H1 (cell line): Measurements from ENCODE around the gene MFN1.

Experiments
- EGR1 ChIP-seq: IDR thresholded peaks from 2 replicates; pipeline ENCODE4 v1.6.1; 2011; ENCODE audit warnings: low read depth, low read length, borderline replicate concordance
- EP300 ChIP-seq, 2 experiments: IDR thresholded peaks; 1 replicate in 1 of 2; 2 replicates in 1 of 2; pipeline ENCODE4 v1.6.1; 2011 to 2012; ENCODE audit warnings: low read depth in 2 of 2, low read length in 2 of 2, mild to moderate bottlenecking in 2 of 2, borderline replicate concordance in 1 of 2, inconsistent platforms in 1 of 2, moderate library complexity in 1 of 2
- JUN ChIP-seq: IDR thresholded peaks from 2 replicates; pipeline ENCODE4 v1.6.1; 2011; ENCODE audit warnings: low read depth, mild to moderate bottlenecking, improper control_type of control experiment, low read length
- MAFK ChIP-seq: IDR thresholded peaks from 2 replicates; pipeline ENCODE4 v1.6.1; 2012; ENCODE audit warnings: low read depth, mild to moderate bottlenecking, improper control_type of control experiment, low read length
- NANOG ChIP-seq: IDR thresholded peaks from 2 replicates; pipeline ENCODE4 v1.6.1; 2011; ENCODE audit warnings: low read length, low read depth, mild to moderate bottlenecking, inconsistent platforms; ENCODE audit not compliant: insufficient read depth, poor library complexity, severe bottlenecking
- NRF1 ChIP-seq: IDR thresholded peaks from 2 replicates; pipeline ENCODE4 v1.6.1; 2011; ENCODE audit warnings: mild to moderate bottlenecking, low read depth, low read length, improper control_type of control experiment
- POLR2A ChIP-seq, 2 experiments: IDR thresholded peaks; 1 replicate in 1 of 2; 2 replicates in 1 of 2; pipeline ENCODE4 v1.6.1; 2011; ENCODE audit warnings: low read depth in 2 of 2, low read length in 2 of 2, mild to moderate bottlenecking in 2 of 2; ENCODE audit errors: control extremely low read depth in 1 of 2
- POLR2AphosphoS5 ChIP-seq: IDR thresholded peaks from 2 replicates; pipeline ENCODE4 v1.6.1; 2011; ENCODE audit warnings: low read depth, low read length
- RFX5 ChIP-seq: IDR thresholded peaks from 2 replicates; pipeline ENCODE4 v1.6.1; 2011; ENCODE audit warnings: low read depth, low read length, improper control_type of control experiment, borderline replicate concordance
- RXRA ChIP-seq: IDR thresholded peaks from 2 replicates; pipeline ENCODE4 v1.6.1; 2011; ENCODE audit warnings: low read depth, mild to moderate bottlenecking, low read length, moderate library complexity; ENCODE audit not compliant: insufficient read depth
- SIN3A ChIP-seq, 2 experiments: IDR thresholded peaks in 1 of 2; conservative IDR thresholded peaks in 1 of 2; 2 replicates each; pipeline ENCODE4 v1.6.1; 2011 to 2012; ENCODE audit warnings: low read length in 2 of 2, improper control_type of control experiment in 1 of 2, low read depth in 1 of 2, mild to moderate bottlenecking in 1 of 2
- SP1 ChIP-seq: IDR thresholded peaks from 2 replicates; pipeline ENCODE4 v1.6.1; 2011; ENCODE audit warnings: low read depth, low read length
- TF ChIP-seq, protein P1 (sequence below), 3 experiments: IDR thresholded peaks; 1 replicate in 2 of 3; 2 replicates in 1 of 3; pipeline versions ENCODE4 v1.5.1 to v1.6.1; 2011; ENCODE audit warnings: low read length in 3 of 3, mild to moderate bottlenecking in 3 of 3, inconsistent platforms in 2 of 3, low read depth in 1 of 3, moderate library complexity in 1 of 3; ENCODE audit not compliant: insufficient read depth in 1 of 3; ENCODE audit errors: control extremely low read depth in 1 of 3
- TF ChIP-seq, protein P2 (sequence below): IDR thresholded peaks from 2 replicates; pipeline ENCODE4 v1.6.1; 2012; ENCODE audit warnings: inconsistent platforms

DNA sequence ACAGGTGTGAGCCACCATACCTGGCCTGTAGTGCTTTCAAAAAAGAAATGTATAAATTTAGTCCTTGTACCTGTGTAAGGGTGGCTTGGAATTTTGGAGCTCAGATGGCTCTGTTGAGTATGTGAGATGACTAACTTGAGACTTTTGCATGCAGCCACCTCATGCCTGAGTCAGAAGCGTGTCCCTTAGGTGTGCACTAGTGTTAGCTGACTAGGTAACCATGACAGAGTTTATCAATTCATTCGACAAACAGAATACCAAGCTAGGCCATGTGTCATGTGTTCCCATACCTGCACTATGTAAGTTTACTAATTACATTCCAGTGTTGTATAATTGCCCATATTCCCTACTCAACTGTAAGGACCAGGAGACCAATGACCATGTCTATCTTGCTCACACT, 28.6 kb upstream of the MFN1 start:
- TF ChIP-seq SP1 (no peak), EP300 (IDR thresholded peaks at IDR 0.05; ENCODE audit: borderline replicate concordance in 1 of 2, low read depth in 2 of 2, low read length in 2 of 2) (no peak), POLR2A (IDR thresholded peaks at IDR 0.05; ENCODE audit: control extremely low read depth in 1 of 2, low read depth in 2 of 2, low read length in 2 of 2) (no peak), JUN (no peak), SIN3A (conservative IDR thresholded peaks at IDR 0.05 in 1 of 2, IDR thresholded peaks at IDR 0.05 in 1 of 2; ENCODE audit: low read depth in 1 of 2, low read length in 2 of 2) (no peak), NANOG (no peak), RXRA (no peak), POLR2AphosphoS5 (no peak), EGR1 (no peak), RFX5 (no peak), MAFK (no peak), NRF1 (no peak)
- TF ChIP-seq, protein P1, sequence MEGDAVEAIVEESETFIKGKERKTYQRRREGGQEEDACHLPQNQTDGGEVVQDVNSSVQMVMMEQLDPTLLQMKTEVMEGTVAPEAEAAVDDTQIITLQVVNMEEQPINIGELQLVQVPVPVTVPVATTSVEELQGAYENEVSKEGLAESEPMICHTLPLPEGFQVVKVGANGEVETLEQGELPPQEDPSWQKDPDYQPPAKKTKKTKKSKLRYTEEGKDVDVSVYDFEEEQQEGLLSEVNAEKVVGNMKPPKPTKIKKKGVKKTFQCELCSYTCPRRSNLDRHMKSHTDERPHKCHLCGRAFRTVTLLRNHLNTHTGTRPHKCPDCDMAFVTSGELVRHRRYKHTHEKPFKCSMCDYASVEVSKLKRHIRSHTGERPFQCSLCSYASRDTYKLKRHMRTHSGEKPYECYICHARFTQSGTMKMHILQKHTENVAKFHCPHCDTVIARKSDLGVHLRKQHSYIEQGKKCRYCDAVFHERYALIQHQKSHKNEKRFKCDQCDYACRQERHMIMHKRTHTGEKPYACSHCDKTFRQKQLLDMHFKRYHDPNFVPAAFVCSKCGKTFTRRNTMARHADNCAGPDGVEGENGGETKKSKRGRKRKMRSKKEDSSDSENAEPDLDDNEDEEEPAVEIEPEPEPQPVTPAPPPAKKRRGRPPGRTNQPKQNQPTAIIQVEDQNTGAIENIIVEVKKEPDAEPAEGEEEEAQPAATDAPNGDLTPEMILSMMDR (IDR thresholded peaks at IDR 0.05; ENCODE audit: control extremely low read depth in 1 of 3, insufficient read depth in 1 of 3, low read depth in 1 of 3, low read length in 3 of 3): no peak
- TF ChIP-seq, protein P2, sequence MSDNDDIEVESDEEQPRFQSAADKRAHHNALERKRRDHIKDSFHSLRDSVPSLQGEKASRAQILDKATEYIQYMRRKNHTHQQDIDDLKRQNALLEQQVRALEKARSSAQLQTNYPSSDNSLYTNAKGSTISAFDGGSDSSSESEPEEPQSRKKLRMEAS: no peak
